GM23338 (cell line): ENCODE measurements around the gene RNF207. TPM values are rescaled to one million over a fixed set of nuclear protein-coding genes. Genes with fewer than 3 reads are reported as not detected.

Experiments used
- ATAC-seq: fragments of 200-7000 bp; cut with Tn5 transposase; 3 replicates; pipeline ENCODE4 v1.9.1; 2020
- DNase-seq: peaks from one replicate; pipeline ENCODE4 v3.0.0-alpha.2; 2015; ENCODE audit warnings: low spot score
- H2AFZ ChIP-seq: fragments of 200-600 bp; sonication (generic); 2 replicates; pipeline ENCODE4 v1.8.0; 2016; ENCODE audit warnings: antibody characterized with exemption, mild to moderate bottlenecking, moderate library complexity
- H3F3A ChIP-seq: fragments of 200-600 bp; sonication (generic); replicated peaks from 2 replicates; pipeline ENCODE4 v1.8.0; 2017; ENCODE audit warnings: antibody characterized with exemption, mixed run types, low read depth
- H3K27ac ChIP-seq: fragments of 200-600 bp; sonication (generic); 2 replicates; pipeline ENCODE4 v1.6.1; 2016; ENCODE audit warnings: low read depth
- H3K27me3 ChIP-seq: fragments of 200-600 bp; sonication (generic); 2 replicates; pipeline ENCODE4 v1.8.0; 2016; ENCODE audit warnings: mild to moderate bottlenecking, mixed run types, moderate library complexity; ENCODE audit not compliant: insufficient read depth
- H3K36me3 ChIP-seq: fragments of 200-600 bp; sonication (generic); 2 replicates; pipeline ENCODE4 v1.8.0; 2016; ENCODE audit warnings: mild to moderate bottlenecking; ENCODE audit not compliant: insufficient read depth
- H3K4me1 ChIP-seq: fragments of 200-600 bp; sonication (generic); 2 replicates; pipeline ENCODE4 v1.8.0; 2016; ENCODE audit warnings: mild to moderate bottlenecking, moderate library complexity; ENCODE audit not compliant: insufficient read depth
- H3K4me2 ChIP-seq: fragments of 200-600 bp; sonication (generic); 2 replicates; pipeline ENCODE4 v1.7.1; 2017; ENCODE audit warnings: mixed run types
- H3K4me3 ChIP-seq: fragments of 200-600 bp; sonication (generic); 2 replicates; pipeline ENCODE4 v1.6.1; 2016; ENCODE audit warnings: mixed run types
- H3K79me2 ChIP-seq: fragments of 200-600 bp; sonication (generic); replicated peaks from 2 replicates; pipeline ENCODE4 v1.8.0; 2017; ENCODE audit warnings: mild to moderate bottlenecking; ENCODE audit not compliant: insufficient read depth
- H3K9me2 ChIP-seq: fragments of 200-600 bp; sonication (generic); 2 replicates; pipeline ENCODE4 v1.8.0; 2017; ENCODE audit not compliant: insufficient read depth
- H4K20me1 ChIP-seq: fragments of 200-600 bp; sonication (generic); replicated peaks from 2 replicates; pipeline ENCODE4 v1.8.0; 2017; ENCODE audit warnings: mild to moderate bottlenecking; ENCODE audit not compliant: insufficient read depth
- H3K27ac Mint-ChIP-seq: 2 replicates; pipeline ENCODE4 v1.8.0; 2020; ENCODE audit warnings: inconsistent platforms, mild to moderate bottlenecking, moderate library complexity, mixed read lengths
- H3K27me3 Mint-ChIP-seq: 3 replicates; pipeline ENCODE4 v1.8.0; 2022; ENCODE audit warnings: low read depth, mild to moderate bottlenecking, moderate library complexity, mixed read lengths, inconsistent platforms; ENCODE audit not compliant: insufficient read depth, poor library complexity
- H3K36me3 Mint-ChIP-seq: 3 replicates; pipeline ENCODE4 v1.8.0; 2021; ENCODE audit warnings: low read depth, mild to moderate bottlenecking, inconsistent platforms, moderate library complexity, mixed read lengths
- H3K4me1 Mint-ChIP-seq: 3 replicates; pipeline ENCODE4 v1.8.0; 2020; ENCODE audit warnings: mild to moderate bottlenecking, inconsistent platforms, mixed read lengths
- H3K4me3 Mint-ChIP-seq: 3 replicates; pipeline ENCODE4 v1.8.0; 2021; ENCODE audit warnings: moderate library complexity, mild to moderate bottlenecking, inconsistent platforms, mixed read lengths
- H3K9me3 Mint-ChIP-seq: 3 replicates; pipeline ENCODE4 v1.8.0; 2020; ENCODE audit warnings: moderate library complexity, mild to moderate bottlenecking, inconsistent platforms, mixed read lengths
- ETS1 ChIP-seq: IDR thresholded peaks from 2 replicates; pipeline ENCODE4 v1.6.1; 2016; ENCODE audit warnings: antibody characterized with exemption
- EZH2 ChIP-seq: fragments of 200-600 bp; sonication (generic); IDR thresholded peaks from one replicate; pipeline ENCODE4 v1.8.0; 2017; ENCODE audit warnings: antibody characterized with exemption, mild to moderate bottlenecking, low read depth; ENCODE audit not compliant: unreplicated experiment
- EZH2phosphoT487 ChIP-seq: fragments of 200-600 bp; sonication (generic); IDR thresholded peaks from one replicate; pipeline ENCODE4 v1.8.1; 2018; ENCODE audit warnings: antibody characterized with exemption; ENCODE audit not compliant: unreplicated experiment
- JUNB ChIP-seq: IDR thresholded peaks from one replicate; pipeline ENCODE4 v1.6.1; 2016; ENCODE audit warnings: antibody characterized with exemption; ENCODE audit not compliant: unreplicated experiment
- POLR2AphosphoS5 ChIP-seq: IDR thresholded peaks from 2 replicates; pipeline ENCODE4 v1.6.1; 2016; ENCODE audit warnings: antibody characterized with exemption, low read depth
- REST ChIP-seq: IDR thresholded peaks from one replicate; pipeline ENCODE4 v1.6.1; 2018; ENCODE audit warnings: antibody characterized with exemption; ENCODE audit not compliant: unreplicated experiment
- ZNF331 ChIP-seq: fragments of 250-450 bp; sonication (Bioruptor Pico); IDR thresholded peaks from 2 replicates; pipeline ENCODE4 v1.5.0; 2020; ENCODE audit warnings: low read depth, mild to moderate bottlenecking, moderate library complexity
- polyA plus RNA-seq: library from polyadenylated mRNA; unstranded; fragments of >200 nt; fragmentation: Nextera tagmentation; extraction: Ambion mirVana; gene quantifications from 2 replicates; pipeline ENCODE4 v1.2.1, GENCODE V29; 2016
- total RNA-seq: library from RNA; depleted of rRNA; stranded (reverse); fragments of >200 nt; shearing (Covaris generic); gene quantifications from 2 replicates; pipeline ENCODE4 v1.2.3, GENCODE V29; 2014
- TF ChIP-seq, protein P1 (sequence below), 2 experiments: fragments of 200-600 bp in 1 of 2; sonication (generic) in 1 of 2; conservative IDR thresholded peaks; 2 replicates each; pipeline versions ENCODE4 v1.5.1 to v1.6.1; 2016 to 2017; ENCODE audit warnings: antibody characterized with exemption in 2 of 2, low read depth in 2 of 2, mild to moderate bottlenecking in 2 of 2, moderate library complexity in 1 of 2

RNF207 gene
- total and polyA plus RNA-seq, 2 experiments from 2014 or later, result 1.7 to 2.9 TPM

- Histone ChIP-seq H3F3A (no peaks in the 10 kb centered on the region), H3K4me3 (no peak overlapping the region), H3K79me2 (no peaks in the 10 kb centered on the region), H3K4me1 (no peaks in the 10 kb centered on the region), H3K27me3 (peaks cover 10% of the 10 kb centered on the region), H4K20me1 (no peaks in the 10 kb centered on the region), H3K36me3 (no peaks in the 10 kb centered on the region), H3K4me2 (no peak overlapping the region), H2AFZ (no peak overlapping the region), H3K9me2 (0 out of 2 replicates have a peak, but pooled peaks cover 6% of the 10 kb centered on the region), H3K27ac (no peak overlapping the region)
- no peak for TF ChIP-seq ETS1
- TF ChIP-seq EZH2phosphoT487, result no peak
- TF ChIP-seq ZNF331, result no peak
- TF ChIP-seq JUNB, result no peak
- no peak for TF ChIP-seq POLR2AphosphoS5
- no peak for TF ChIP-seq REST
- TF ChIP-seq, protein P1, sequence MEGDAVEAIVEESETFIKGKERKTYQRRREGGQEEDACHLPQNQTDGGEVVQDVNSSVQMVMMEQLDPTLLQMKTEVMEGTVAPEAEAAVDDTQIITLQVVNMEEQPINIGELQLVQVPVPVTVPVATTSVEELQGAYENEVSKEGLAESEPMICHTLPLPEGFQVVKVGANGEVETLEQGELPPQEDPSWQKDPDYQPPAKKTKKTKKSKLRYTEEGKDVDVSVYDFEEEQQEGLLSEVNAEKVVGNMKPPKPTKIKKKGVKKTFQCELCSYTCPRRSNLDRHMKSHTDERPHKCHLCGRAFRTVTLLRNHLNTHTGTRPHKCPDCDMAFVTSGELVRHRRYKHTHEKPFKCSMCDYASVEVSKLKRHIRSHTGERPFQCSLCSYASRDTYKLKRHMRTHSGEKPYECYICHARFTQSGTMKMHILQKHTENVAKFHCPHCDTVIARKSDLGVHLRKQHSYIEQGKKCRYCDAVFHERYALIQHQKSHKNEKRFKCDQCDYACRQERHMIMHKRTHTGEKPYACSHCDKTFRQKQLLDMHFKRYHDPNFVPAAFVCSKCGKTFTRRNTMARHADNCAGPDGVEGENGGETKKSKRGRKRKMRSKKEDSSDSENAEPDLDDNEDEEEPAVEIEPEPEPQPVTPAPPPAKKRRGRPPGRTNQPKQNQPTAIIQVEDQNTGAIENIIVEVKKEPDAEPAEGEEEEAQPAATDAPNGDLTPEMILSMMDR (conservative IDR thresholded peaks at IDR 0.05; ENCODE audit: low read depth in 2 of 2), result no peak
- TF ChIP-seq EZH2, result no peak
- DNase-seq (no peak), ATAC-seq (no peak)
- Mint-ChIP-seq H3K27me3 (peaks cover 18% of the 10 kb centered on the region), H3K4me3 (no peak overlapping the region), H3K36me3 (no peaks in the 10 kb centered on the region; the same call in 2 of the 3 replicates), H3K27ac (no peak overlapping the region), H3K4me1 (peaks cover 4% of the 10 kb centered on the region; the same call in 2 of the 3 replicates), H3K9me3 (no peaks in the 10 kb centered on the region; the same call in 2 of the 3 replicates)
These were observed 33.4 kb upstream of the RNF207 start for GRCh38 chr1:6172549-6172948.
